GM12873 (cell line): ENCODE data around the gene INSM2.

Experiments used
- TF ChIP-seq, protein P1 (sequence below): IDR thresholded peaks from 2 replicates; pipeline ENCODE4 v1.5.1; 2012; ENCODE audit warnings: low read depth, mild to moderate bottlenecking, moderate library complexity, low read length, control low read depth; ENCODE audit not compliant: insufficient read depth; ENCODE audit errors: missing control alignments

The INSM2 gene, protein sequence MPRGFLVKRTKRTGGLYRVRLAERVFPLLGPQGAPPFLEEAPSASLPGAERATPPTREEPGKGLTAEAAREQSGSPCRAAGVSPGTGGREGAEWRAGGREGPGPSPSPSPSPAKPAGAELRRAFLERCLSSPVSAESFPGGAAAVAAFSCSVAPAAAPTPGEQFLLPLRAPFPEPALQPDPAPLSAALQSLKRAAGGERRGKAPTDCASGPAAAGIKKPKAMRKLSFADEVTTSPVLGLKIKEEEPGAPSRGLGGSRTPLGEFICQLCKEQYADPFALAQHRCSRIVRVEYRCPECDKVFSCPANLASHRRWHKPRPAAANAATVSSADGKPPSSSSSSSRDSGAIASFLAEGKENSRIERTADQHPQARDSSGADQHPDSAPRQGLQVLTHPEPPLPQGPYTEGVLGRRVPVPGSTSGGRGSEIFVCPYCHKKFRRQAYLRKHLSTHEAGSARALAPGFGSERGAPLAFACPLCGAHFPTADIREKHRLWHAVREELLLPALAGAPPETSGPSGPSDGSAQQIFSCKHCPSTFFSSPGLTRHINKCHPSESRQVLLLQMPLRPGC

DNA sequence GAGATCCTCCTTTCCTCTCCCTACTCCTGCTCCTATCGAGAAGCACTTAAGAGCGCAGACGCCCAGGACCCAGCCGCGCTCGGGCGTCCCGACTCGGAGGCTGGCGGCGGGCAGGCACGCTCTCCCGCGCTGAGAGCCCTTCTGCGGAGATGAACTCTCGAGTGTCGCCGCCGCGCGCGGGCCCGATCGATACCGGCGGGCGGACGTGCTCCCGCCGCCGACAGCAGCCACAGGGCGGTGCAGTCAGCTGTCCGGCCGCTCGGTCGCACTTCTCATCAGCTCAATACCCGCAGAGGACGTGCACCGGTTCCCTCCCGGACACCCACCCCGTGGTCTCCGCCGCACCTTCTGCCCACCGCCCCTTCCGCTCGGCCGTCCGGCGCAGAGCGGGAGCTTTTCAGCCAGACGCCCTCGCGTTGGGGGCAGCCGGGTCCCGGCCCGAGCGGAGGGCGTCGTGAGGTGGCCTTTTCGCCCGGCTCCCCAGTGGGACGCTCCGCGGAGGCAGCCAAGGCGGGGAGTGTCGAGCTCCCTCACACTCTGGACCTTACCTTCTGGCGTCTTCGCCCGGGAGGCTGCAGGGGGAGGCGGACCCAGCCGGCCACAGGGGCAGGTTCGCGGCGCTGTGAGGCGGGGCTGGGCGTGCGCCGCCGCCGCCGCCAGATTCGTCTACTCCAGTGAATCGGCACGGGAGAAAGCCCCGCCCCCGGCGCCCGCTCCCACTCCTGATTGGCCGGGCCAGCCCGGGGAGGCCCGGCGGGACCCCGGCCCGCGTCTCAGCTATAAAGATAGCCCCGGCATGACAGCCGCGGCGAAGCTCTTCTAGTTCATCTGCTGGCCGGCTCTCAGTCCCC is at the start of gene INSM2:
TSS of gene INSM2 (plus strand) at position 808 of the 851 bp plus-strand sequence. CDS start 89 bp downstream, outside the sequence.
- TF ChIP-seq, protein P1, sequence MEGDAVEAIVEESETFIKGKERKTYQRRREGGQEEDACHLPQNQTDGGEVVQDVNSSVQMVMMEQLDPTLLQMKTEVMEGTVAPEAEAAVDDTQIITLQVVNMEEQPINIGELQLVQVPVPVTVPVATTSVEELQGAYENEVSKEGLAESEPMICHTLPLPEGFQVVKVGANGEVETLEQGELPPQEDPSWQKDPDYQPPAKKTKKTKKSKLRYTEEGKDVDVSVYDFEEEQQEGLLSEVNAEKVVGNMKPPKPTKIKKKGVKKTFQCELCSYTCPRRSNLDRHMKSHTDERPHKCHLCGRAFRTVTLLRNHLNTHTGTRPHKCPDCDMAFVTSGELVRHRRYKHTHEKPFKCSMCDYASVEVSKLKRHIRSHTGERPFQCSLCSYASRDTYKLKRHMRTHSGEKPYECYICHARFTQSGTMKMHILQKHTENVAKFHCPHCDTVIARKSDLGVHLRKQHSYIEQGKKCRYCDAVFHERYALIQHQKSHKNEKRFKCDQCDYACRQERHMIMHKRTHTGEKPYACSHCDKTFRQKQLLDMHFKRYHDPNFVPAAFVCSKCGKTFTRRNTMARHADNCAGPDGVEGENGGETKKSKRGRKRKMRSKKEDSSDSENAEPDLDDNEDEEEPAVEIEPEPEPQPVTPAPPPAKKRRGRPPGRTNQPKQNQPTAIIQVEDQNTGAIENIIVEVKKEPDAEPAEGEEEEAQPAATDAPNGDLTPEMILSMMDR = no peak

DNA sequence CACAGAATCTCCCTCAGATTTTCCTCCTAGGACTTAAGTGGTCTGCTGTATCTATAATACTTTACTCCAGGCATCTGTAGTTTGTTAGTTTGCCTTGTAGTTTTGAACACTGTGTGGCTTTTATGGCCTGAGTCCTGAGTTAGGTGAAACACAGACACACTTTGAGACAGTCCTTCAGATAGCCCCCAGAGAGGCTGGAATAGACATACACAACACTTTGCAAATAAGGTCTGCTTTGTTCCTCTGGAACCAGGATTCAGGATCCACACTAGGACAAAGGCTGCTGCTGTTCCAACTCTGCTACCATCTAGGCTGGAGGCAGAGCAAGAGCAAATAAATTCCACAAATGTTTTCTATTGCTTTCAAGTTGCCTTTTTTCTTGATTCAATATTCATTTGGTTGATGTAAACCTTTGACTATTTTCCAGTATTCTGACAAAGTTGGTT is 41.4 kb upstream of the INSM2 start:
- TF ChIP-seq, protein P1 = no peak

DNA sequence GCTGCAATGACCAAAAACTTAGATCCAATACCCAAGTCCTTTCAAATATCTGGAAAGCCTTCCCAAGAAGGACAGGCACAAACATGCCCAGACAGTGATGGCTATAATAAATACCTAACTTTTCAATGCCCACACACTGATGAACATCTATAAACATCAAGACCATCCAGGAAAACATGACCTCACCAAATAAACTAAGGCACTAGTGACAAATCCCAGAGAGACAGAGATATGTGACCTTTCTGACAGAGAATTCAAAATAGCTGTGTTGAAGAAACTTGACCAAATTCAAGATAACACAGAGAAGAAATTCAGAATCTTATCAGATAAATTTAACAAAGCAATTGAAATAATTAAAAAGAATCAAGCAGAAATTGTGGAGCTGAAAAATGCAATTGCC is 38.7 kb upstream of the INSM2 start:
- TF ChIP-seq, protein P1 = no peak

DNA sequence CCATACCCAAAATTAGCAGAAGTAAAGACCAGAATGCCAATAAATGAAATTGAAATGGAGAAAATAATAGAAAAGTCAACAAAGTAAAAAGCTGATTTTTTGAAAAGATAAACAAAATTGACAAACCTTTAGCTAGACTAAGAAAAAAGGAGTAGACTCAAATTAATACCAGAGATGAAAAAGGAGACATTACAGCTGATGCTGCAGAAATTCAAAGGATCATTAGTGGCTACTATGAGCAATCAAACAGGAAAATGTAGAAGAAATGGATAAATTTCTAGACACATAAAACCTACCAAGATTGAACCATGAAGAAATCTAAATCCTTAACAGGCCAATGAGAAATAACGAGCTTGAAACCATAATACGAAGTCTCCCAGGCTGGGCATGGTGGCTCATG is 34.8 kb upstream of the INSM2 start:
- TF ChIP-seq, protein P1 = no peak

DNA sequence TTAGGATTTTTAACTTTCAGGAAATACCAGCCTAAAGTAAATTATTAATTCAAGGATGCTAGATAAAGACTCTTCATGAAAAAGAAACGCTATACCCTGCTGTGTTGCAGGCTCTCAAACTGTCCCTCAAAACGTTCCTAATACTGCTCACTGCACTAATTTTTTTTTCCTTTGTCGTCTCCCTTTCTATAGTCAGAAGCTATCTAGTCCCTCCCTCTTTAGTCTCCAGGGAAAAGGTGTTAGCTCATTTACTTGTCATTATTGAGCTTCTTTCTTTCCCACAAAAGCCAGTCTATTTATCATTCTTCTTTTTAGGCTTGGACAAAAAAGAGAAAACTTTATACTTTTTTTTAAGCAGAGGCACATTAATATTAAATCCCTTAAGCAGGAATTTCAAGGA is 30.3 kb upstream of the INSM2 start:
- TF ChIP-seq, protein P1 = no peak

DNA sequence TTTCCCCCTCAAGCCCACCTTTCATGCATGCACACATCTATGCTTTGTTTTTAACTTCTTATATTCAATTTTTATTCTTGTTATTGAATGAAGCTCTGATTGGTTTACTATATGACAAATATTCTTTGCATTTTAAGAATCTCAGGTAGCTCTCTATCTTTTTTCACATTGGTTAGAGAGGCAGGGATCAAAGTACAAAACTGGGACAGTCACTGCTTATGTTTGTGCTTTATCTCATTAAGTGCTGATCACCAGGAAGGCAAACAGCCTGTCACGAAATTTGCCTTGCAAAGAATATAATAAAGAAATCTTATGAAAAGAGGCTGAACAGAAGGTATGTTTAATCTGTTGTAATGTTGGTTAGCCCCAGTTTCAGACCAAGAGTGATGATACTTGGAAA is 29.7 kb upstream of the INSM2 start:
- TF ChIP-seq, protein P1 = no peak

DNA sequence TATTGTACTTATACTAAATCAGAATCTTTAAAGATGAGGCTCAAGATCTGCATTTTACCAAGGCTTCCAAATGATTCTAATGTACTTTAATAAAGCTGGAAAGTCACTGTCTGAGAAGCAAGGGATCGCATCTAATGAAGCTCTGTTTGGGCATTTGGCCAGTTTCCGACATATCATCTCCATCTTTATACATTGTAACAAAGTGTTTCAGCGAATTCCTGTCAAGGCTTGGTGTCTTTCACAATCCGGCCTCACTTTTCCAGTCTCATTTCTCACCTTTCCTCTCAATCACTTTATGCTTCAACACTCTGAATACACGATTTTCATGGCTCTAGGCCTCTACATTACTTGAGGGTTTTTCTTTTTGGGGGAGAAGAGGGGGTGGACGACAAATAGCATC is 27.5 kb upstream of the INSM2 start:
- TF ChIP-seq, protein P1 = no peak
